Stimulated activated CD4-positive, alpha-beta T cell treated with anti-CD3 and anti-CD28 coated beads, TNF-alpha, amount 100 ng/mL, for 24 hours (primary cell): ENCODE data around the gene AQP3.
"Not testable (repeated sequence)": the region's sequence is repeated elsewhere in the genome, so short reads cannot be mapped to it uniquely, and the experiment has no call there.

Experiments used
- DNase-seq, 3 experiments: peaks; one replicate each; pipeline ENCODE4 v3.0.0-alpha.2; 2020; ENCODE audit warnings: low read depth in 3 of 3

Gene AQP3

DNA sequence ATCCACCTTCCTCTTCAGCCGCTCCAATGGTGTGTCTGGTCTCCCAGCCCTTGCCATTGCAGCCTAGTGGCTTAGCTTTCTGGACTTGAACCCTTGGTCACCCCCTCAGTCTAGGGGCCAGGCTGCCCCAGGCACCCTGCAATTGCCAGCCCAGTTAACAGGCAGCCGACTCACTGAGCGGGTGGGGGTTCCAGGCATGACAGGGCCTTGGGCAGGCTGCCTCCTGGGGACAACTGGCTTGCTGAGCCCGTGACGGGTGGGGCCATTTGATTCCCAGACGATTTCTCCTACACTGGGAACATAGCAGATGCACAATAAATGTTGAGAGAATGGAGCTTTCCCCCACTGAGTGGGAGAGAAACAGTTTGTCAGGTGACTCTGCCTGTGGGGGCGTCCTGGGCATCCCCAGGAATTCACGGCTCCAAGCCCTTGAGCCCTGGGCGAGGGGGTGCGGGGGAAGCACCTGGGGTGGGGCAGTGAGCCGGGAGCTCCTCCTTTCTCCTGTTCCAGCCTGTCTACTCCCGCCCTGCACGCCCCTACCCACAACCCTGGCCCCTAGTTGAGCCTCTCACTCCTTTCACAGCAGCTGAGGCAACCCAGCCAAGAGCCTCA lies 32.4 kb downstream of the AQP3 start:
- DNase-seq = no peak

DNA sequence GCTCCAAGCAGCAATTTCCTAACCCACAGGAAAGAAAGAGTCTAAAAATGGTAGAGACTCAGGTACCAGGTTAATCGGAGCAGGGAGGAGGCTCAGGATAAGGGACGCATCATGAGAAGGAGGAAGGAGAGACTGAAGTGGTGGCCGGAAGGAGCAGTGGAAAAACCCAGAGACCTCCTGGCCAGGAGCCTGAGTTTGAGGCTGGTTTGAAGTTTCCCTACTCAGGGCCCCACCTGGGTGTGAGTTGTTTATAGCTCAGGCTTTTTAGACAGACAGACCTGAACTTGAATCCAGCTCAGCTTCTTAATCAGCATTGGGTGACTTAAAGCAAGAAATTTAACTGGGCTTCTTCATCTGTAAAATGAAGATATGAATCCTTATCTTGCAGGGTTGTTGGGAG lies 33.1 kb downstream of the AQP3 start:
- DNase-seq = no peak

DNA sequence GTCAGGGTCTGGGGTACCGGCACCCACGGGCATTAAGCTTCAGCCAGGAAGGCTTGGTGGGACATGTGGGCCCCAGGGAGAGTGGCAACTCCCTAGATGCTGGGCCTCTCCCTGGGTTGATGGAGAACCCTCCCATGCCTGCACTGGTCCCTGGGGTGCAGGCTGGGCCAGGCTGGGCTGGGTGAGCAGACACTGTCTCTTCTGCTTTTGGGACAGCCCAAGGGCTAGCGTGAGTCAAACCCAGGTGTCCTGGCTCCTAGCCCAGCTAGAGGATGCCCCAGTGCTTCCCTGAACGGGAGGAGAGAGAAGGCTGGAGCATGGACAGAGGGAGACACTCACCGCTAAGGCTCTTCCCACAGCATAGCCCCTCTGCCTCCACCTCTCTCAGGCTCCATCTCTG lies 39.3 kb downstream of the AQP3 start:
- DNase-seq = no peak

DNA sequence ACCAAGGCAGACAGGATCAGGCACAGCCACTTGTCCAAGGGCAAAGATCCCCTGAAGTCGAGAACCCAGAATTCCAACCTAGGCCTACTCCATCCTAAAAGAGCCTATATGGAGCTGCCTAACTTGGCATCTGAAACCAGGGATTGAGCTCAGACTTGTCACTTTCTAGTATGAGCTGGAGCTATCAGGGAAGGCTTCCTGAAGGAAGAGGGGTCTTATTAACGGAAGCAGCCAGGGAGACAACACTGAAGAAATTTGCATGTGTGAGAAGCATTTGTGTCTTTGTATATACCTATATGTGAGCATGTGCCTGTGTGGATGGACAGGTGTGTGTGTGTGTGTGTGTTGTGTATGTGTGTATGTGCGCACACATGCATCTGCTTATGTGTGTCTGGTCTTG lies 40.3 kb downstream of the AQP3 start:
- DNase-seq = no peak

DNA sequence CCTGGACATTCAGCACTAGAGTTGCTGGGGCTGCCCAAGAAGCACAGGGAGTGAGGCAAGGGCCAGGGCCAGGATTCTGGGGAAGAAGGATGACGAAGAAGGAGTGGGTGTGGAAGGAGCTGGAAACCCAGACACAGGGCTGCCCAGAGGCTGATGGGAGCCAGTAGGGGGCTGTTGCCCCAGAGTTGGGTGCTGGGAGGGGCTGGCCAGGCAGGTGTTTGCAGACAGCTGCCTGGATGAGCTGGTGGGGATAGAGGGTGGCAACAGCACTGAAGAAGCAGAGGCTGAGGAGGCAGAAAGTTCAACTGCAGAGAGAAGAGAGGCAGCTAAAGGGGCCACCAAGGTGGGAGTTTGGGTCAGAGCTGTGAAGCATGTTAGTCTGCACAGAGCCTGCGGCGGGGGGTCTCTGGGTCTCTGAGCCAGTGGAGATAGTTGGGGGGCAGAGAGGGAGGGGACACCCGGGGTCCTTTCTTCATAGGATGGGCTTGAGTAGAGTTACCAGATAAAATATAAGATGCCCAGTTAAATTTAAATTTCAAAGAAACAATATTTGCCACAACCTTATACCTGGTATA lies 42.5 kb downstream of the AQP3 start:
- DNase-seq = no peak

DNA sequence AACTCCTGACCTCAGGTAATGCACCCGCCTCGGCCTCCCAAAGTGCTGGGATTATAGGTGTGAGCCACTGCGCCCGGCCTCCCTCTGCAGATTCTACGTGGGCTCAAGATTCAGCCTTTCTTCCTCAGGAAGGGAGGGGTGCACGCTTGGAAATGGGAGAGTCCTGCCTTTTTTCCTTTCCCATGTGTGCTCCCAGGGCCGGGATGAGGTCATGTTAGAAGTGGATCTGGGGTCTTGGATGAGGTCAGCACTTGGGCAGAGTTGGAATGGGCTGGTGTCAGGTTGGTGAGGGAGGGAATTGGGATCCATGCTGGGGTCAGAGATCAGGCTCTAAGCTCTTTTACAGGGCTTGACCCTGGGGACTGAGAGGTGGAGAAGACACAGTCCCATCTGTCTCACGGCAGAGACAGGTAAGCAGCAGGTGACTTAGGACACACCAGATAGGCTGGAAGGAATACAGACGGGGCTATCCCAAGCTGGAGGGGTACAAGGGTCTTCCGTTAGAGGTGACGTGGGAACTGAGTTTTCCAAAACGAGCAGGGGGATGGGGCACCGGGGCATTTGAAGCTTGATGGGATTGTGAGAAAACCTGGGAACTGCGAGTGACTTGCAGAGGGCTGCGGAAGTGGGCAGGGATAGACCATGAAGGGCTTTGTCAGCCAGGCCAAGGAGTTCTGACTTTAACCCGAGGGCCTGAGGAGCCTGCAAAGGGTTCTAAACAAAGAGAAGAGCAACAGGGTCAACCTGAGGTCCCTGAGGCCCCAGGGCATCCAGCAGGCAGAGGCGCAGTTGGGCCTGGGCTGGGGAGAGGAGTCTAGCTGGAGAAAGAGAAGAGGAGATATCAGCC lies 43.2 kb downstream of the AQP3 start:
- no peak for DNase-seq

DNA sequence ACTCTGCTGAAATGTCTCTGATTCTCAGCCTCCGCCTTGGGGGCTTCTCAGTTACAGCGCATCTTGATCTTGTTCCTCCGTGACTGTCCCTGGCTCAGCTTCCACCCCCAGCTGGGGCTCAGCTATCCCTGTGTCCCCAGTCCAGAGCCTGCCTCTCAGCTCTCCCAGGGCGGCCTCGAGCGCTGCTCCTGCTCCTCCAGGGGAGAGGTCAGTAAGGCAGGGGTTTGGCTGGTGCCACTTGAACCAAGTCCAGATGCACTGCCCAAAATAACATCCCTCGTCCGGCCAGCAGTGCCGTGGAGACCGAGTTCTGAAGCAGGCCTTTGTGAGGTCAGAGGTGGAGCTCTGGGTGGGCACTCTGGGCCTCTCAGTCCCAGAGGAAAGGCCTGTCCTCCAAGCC lies 45.0 kb downstream of the AQP3 start, which contains the start of gene AQP7:
Gene AQP7 (minus strand): TSS at position 198 of the 400 bp plus-strand sequence. CDS start 1,306 bp downstream, outside the sequence.
- DNase-seq = not testable (repeated sequence)

DNA sequence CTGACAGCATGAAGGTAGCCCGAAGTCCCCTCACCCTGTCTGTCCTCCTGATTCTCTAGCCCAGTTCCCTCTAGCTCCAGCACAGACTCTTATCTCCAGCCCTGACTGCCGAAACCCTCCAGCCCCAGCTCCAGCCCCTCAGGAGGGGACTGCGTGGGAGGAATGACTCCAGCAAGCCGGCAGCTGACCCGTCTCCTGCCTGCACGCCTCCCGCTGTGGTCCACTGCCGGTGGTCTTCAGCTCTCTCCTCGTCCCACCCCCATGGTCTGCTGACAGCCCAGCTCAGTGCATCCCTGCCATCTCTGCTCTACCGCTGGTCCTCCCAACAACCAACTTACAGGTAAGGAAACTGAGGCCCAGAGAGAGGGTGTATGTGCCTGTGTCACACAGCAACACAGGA lies 45.6 kb downstream of the AQP3 start:
- not testable (repeated sequence) for DNase-seq

DNA sequence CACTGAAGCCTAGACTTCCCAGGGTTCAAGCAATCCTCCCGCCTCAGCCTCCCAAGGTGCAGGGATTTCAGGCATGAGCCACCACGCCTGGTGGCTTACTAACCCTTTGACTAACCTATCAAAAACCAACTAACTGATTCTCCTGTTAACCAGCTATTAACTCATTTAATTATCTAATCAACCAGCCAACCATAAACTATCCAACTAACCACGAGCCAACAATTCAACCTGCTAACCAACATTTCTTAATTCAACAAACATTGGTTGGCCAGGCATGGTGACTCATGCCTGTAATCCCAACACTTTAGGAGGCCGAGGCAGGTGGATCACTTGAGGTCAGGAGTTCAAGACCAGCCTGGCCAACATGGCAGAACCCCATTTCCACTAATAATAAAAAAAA lies 48.3 kb downstream of the AQP3 start:
- not testable (repeated sequence) for DNase-seq

DNA sequence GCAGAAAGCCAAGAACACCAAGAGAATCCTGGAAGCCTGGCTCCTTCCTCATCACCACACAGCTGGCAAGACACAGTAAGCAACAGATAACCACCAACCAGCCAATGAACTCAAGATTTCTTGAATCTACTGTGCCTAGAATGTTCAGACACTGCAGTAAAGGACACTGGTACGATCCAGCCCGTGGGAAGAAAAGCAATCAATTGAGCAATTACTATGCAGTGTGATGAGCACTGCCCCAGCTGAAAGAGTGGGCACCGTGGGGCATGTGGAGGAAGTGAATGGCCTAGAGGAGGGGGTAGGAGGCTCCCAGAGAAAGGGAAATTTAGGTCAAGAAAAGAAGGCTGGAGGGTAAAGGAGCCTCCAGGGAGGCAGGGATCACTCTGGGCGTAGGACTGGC lies 49.6 kb downstream of the AQP3 start:
- not testable (repeated sequence) for DNase-seq

DNA sequence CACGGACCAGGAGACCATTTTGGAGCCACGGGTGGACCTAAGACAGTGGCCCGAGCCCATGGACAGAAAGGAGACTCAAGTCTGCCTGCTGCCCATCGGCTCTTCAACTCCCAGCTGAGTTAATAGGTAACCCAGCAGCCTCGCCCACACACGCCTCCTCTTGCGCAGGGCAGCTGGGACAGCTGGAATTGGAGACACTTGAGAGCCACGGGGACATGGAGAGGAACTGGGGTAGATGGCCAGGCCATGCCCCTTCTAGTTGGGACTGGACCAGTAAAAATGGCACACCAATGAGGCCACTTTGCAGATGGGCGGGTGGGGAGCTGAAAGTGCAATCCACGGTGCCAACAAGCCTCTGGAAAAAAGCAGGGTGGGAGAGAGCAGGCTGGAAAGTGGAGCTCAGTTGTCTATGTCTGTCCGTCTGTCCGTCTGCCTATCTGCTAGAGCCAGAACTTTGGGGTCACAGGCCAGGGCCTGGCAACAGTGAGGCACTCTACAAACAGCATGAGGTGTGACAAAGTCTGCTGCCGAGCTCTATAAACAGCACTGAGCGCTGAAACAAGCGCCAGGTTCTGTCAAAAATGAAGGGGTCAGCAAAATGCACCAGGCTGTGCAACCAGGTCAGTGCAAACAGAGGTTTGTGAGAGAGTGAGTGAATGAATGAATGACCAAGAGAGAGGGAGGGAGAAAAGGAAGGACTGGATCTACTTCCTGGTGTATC lies 52.1 kb downstream of the AQP3 start:
- not testable (repeated sequence) for DNase-seq

DNA sequence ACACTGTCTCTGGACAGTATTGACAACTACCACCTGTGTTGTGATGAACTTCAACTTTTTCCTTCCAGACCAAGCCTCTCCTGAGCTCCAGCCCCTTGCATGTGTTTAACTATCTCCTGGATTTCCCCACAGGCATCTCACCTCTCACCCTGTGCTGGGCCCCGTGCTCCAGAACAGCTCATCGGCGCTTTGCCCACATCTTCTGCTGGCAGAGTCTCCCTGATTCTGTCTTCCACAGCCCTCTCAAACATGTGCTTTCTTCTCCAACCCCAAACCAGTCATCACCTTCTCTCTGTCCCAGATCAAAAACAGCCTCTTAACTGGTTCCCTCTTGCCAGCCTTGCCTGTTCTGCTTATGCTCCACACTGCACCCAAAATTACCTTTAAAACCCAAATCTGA lies 53.4 kb downstream of the AQP3 start:
- DNase-seq = not testable (repeated sequence)

DNA sequence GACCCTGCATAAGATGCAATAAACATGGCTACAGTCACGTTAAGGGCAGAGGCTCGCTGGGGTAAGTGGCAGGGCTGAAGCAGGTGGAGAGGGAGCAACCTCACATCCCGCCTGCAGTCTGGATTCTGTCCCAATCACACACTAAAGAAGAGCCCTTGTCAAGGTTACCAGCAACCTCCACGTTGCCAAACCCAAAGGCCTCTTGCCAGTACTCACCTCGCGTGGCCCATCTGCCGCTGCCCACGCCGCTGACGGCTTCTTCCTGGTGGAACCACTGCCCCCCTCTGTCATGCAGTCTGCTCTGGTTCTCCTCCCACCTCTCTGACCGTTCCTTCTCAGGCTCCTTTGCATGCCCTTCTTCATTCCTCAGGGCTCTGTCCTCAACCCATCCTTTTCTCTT lies 53.8 kb downstream of the AQP3 start:
- DNase-seq = no peak

DNA sequence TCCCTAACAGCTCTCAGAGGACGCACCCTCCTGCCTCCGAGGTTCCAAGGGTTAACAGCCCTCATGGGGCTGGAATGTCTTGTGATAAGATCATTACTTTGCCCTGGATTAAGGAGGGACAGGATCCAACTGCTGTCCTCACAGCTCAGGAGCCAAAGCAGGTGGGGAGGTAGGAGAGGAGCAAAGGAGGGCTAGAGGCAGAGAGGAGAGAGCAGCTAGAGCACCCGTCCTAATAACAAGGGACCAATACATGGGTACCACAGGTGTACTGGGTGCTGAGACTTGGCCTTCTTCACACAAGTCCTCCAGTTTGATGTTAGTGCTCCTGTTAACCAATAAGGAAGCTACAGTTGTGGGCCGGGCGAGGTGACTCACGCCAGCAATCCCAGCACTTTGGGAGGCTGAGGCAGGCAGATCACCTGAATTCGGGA lies 54.8 kb downstream of the AQP3 start:
- not testable (repeated sequence) for DNase-seq
